Mesenteric fat pad (tissue), 1 donor: ENCODE data around the gene HTRA3. TPM values are rescaled to one million over a fixed set of nuclear protein-coding genes. Genes with fewer than 3 reads are reported as not detected.

Source experiments
- DNase-seq: peaks from one replicate; pipeline ENCODE4 v3.0.0-alpha.2; 2020; ENCODE audit warnings: low spot score
- total RNA-seq: library from RNA; stranded (reverse); fragmentation: NEBNext Ultra II Directional; extraction: Animal tissue kit (Norgen Biotek cat#: 25700); gene quantifications from one replicate; pipeline ENCODE4 v1.2.1, GENCODE V29; 2021
- donor health status: DM: yes; HTN: yes; CAD: no.

Gene HTRA3
- total RNA-seq, 1 donor from 2014 or later, result 58.5 TPM

DNA sequence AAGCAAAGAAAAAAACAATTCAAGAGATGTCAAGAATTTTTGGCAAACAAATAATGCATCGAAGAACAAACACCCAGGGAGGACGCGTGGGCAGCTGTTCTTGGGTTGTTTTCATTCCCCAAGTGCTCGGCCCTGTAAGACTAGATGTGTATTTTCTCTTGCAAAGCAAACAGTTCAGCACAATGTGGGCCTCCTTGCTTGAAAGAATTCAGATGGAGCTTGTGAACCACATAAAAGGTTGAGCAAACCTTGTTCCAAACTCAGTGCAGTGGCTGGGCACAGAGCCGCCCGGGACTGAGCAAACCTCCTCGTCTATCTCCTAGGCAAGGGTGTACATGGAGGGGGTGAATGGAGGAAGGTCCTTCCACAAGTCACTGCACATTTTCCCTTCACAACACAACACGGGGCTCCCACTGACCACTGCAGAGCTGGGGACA is 82.4 kb downstream of the HTRA3 start:
- DNase-seq, result peak; percentile 55

DNA sequence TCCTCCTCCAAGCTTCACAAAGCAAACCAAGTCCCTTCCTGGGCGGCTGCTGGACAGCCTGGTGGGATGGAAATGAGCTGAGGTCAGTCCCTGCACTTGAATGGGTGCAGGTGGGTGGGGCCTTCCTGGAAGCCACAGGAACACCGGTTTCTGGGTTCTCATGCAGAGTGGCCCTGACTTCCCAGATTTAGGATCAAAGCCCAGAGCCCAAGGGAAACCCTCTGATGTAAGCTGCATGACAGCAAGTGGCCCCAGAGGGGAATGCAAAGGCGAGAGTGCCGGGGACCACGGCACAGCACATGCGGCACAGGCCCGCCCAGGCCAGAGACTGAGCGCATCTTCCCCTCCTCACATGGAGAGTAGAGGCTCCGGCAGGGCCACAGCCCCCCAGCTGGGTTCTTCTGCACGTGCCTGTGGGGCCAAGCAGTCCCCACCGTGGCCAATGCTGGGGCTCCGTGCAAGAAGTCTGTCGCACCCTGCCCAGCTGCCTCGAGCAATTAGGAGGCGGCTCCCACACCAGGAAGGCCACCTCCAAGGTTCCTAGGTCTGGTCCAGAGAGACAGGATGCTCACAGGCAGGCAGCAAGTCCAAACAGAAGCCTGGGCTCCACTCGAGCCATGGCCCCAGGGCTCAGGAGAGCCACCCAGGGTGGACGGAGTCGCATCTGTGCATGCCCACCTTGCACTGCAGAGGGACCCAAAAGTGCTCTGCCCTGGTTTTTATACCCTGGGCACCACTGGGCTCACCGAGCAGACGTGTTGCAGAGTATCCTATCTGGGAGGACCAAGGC is 83.0 kb downstream of the HTRA3 start:
- peak; percentile 77 for DNase-seq

DNA sequence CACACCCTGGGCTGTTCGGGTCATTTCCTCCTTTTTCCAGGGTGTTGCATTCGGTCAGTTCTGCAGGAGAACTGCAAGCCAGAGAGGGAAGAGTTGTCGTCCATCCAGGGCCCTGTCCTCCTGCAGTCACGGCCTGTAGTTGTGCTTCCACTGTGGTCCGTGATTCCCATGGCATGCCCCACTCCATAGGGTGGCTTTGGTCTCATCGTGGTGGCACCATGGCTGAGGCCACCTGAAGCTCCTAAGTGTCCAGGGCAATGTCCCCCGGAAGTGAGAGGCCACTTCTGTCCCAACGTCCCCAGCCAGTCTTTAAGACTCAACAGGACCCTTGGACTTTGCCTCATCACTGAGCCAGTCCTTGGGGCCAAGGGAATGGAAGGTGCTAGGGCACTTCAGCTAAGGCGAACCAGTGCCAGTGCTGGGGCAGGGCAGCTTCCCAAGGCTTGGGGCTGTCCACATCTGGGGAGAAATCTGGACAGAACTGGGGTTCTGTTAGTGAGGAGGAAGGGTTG is 83.7 kb downstream of the HTRA3 start:
- no peak for DNase-seq

DNA sequence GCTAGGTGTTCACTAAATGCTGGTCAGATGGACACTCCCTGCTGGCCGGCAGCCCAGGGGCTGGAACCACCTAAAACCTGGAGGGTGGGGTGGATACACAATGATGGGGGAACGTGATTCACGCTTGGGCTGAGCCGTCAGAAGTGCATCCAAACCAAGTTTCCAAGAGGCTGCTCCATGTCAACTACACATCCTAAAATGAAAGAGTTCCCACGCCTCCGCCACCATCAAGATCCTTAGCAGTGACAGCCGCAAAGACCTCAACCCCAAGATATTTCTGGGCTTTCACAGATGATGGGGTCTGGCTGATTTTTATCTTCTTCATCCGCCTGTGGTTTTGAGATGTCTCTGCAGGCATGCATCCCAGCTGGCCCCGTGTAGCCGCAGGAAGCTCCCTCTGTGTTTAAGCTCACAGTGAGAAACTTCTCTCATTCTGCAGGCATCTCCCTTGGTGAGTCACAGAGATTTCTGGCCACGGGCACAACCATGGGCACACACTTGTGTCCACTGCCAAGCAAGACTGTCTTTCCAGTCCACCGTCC is 84.4 kb downstream of the HTRA3 start:
- DNase-seq, result peak; percentile 80

DNA sequence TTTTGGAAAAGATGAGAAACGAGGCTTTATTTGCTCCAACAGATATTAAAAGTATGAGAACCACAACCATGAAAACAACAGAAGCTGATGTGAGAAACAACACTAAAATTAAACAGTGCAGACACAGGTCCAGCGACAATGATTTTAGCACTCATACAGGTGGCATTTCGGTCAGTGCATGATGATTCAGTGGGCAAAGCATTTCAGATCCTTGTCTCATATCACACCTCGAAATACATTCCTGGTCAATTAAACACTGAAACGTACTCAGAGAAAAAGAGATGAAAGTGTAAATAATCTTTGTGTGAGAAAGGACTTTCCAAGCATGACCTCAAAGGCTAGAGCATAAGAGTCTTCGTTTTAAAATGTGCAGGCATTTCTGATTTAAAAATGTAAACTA is 85.8 kb downstream of the HTRA3 start:
- DNase-seq, result no peak

DNA sequence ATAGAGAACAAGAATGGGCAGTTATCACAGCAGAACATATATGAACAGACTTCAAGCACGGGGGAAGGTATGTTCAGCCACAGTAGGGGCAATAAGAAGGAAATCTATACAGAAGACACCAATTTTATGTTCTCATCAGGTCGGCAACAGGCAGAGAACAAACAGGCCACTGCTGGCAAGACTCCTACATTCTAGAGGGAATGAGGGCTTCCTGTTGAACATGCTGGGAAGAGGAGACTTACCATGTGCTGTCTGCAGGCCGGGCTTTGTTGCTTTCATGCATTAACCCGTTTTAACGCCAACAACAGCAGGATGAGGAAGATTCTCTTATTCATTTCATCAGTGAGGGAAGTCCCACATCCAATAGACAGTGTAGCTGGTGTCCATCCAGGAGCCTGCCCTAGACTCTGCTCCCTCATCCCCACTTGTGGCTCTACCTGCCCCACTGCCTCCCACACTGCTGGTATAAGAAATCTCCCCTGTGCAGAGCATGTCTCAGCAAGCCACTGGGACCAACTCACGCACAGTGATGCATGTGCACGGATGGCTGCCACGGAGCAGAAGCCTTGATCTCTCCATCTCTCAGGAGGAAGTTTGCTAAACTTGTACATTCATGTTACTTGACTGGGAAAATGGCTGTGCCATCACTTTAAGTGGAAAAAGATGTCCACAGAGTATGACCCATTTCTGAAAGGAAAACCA is 86.5 kb downstream of the HTRA3 start:
- peak; percentile 53 for DNase-seq

Other genes starting within 250 kb of the HTRA3 start
- 34.1 TPM for gene ABLIM2, start 110.9 kb upstream of the HTRA3 start, total RNA-seq
- gene SH3TC1, start 70.5 kb upstream of the HTRA3 start, total RNA-seq, result 64.9 TPM
- gene ACOX3, start 171.0 kb downstream of the HTRA3 start, total RNA-seq, result 29.1 TPM
- 23.3 TPM for gene TRMT44, start 171.0 kb downstream of the HTRA3 start, total RNA-seq